H1 (cell line): ENCODE results near the gene AIF1L. TPM values are rescaled to one million over a fixed set of nuclear protein-coding genes. Genes with fewer than 3 reads are reported as not detected.

Experiments used
- CTCF ChIA-PET: fragments of 300-600 bp; sonication (Branson Sonifier 250); formaldehyde crosslinking; loops from one replicate; lab custom pipeline; 2021; ENCODE audit not compliant: partially characterized antibody; lab: Charles Lee
- POLR2A ChIA-PET: fragments of 300-600 bp; sonication (Branson Sonifier 250); formaldehyde crosslinking; loops from one replicate; lab custom pipeline; 2021; ENCODE audit warnings: inconsistent platforms; ENCODE audit not compliant: partially characterized antibody; lab: Charles Lee
- DNase-seq, 2 experiments: peaks; one replicate each; pipeline versions ENCODE4 v3.0.0 to v3.0.0-alpha.2; 2010 to 2022; ENCODE audit warnings: low spot score in 2 of 2, low read depth in 1 of 2, mixed read lengths in 1 of 2
- FAIRE-seq: peaks from 2 replicates; lab custom pipeline; 2011; peaks lifted over from hg19 to GRCh38; lab: Jason Lieb, UNC
- H2AFZ ChIP-seq: 2 replicates; pipeline ENCODE4 v1.8.1; 2012; ENCODE audit warnings: low read length, inconsistent platforms
- H2AK5ac ChIP-seq: 2 replicates; pipeline ENCODE4 v1.6.1; 2013; ENCODE audit warnings: low read depth, low read length
- H2BK120ac ChIP-seq: replicated peaks from 2 replicates; pipeline ENCODE3; 2013; ENCODE audit warnings: low read depth, low read length, inconsistent platforms
- H2BK12ac ChIP-seq: 2 replicates; pipeline ENCODE4 v1.6.1; 2013; ENCODE audit warnings: low read depth, low read length
- H2BK15ac ChIP-seq: 2 replicates; pipeline ENCODE4 v1.6.1; 2013; ENCODE audit warnings: low read length
- H2BK20ac ChIP-seq: 2 replicates; pipeline ENCODE4 v1.6.1; 2013; ENCODE audit warnings: low read length
- H2BK5ac ChIP-seq: 2 replicates; pipeline ENCODE4 v1.6.1; 2013; ENCODE audit warnings: low read depth, low read length
- H3K14ac ChIP-seq: 2 replicates; pipeline ENCODE4 v1.6.1; 2013; ENCODE audit warnings: inconsistent platforms; ENCODE audit not compliant: insufficient read length
- H3K18ac ChIP-seq: 2 replicates; pipeline ENCODE4 v1.6.1; 2013; ENCODE audit warnings: low read length; ENCODE audit errors: extremely low read depth
- H3K23ac ChIP-seq: 2 replicates; pipeline ENCODE4 v1.6.1; 2013; ENCODE audit warnings: inconsistent platforms; ENCODE audit not compliant: insufficient read length
- H3K23me2 ChIP-seq: 2 replicates; pipeline ENCODE4 v1.6.1; 2013; ENCODE audit warnings: low read depth, low read length
- H3K27ac ChIP-seq: 2 replicates; pipeline ENCODE4 v1.6.1; 2011; ENCODE audit warnings: low read depth, low read length, inconsistent platforms
- H3K27me3 ChIP-seq, 4 experiments: replicated peaks in 1 of 4; 1 replicate in 1 of 4; 2 replicates in 3 of 4; pipeline versions ENCODE4 v1.6.1 to v1.8.1; 2011 to 2013; ENCODE audit warnings: low read length in 3 of 4, mild to moderate bottlenecking in 3 of 4, inconsistent platforms in 2 of 4, mixed read lengths in 2 of 4, moderate library complexity in 1 of 4; ENCODE audit not compliant: control insufficient read depth in 3 of 4, insufficient read depth in 3 of 4; ENCODE audit errors: extremely low read depth in 1 of 4
- H3K36me3 ChIP-seq, 4 experiments: 2 replicates each; pipeline versions ENCODE4 v1.6.1 to v1.8.1; 2011 to 2013; ENCODE audit warnings: mild to moderate bottlenecking in 4 of 4, low read length in 3 of 4, moderate library complexity in 2 of 4, control low read depth in 1 of 4, inconsistent platforms in 1 of 4; ENCODE audit not compliant: insufficient read depth in 4 of 4, control insufficient read depth in 2 of 4
- H3K4ac ChIP-seq: replicated peaks from 2 replicates; pipeline ENCODE3; 2013; ENCODE audit warnings: low read length, low read depth, mixed read lengths, inconsistent platforms; ENCODE audit not compliant: insufficient read length
- H3K4me1 ChIP-seq, 4 experiments: replicated peaks in 1 of 4; 1 replicate in 1 of 4; 2 replicates in 3 of 4; pipeline versions ENCODE4 v1.6.1 to v1.8.1; 2011 to 2013; ENCODE audit warnings: low read length in 3 of 4, inconsistent platforms in 2 of 4, mixed read lengths in 1 of 4; ENCODE audit not compliant: insufficient read depth in 4 of 4, control insufficient read depth in 3 of 4
- H3K4me2 ChIP-seq, 2 experiments: 2 replicates each; pipeline versions ENCODE4 v1.6.1 to v1.8.1; 2011 to 2013; ENCODE audit warnings: low read depth in 2 of 2, low read length in 2 of 2, control low read depth in 1 of 2, inconsistent platforms in 1 of 2, mild to moderate bottlenecking in 1 of 2; ENCODE audit not compliant: insufficient read depth in 1 of 2
- H3K4me3 ChIP-seq, 4 experiments: fragments of 200-600, 300-600 bp in 1 of 4; sonication (generic), shearing (Covaris generic), sonication (Bioruptor Twin) in 1 of 4; 2 replicates each; pipeline versions ENCODE4 v1.5.1 to v1.8.1; 2011 to 2016; ENCODE audit warnings: low read length in 4 of 4, low read depth in 3 of 4, control low read depth in 2 of 4, inconsistent platforms in 2 of 4, mild to moderate bottlenecking in 2 of 4, mixed read lengths in 1 of 4, moderate library complexity in 1 of 4; ENCODE audit not compliant: insufficient read depth in 2 of 4; ENCODE audit errors: extremely low read depth in 1 of 4
- H3K56ac ChIP-seq: replicated peaks from 2 replicates; pipeline ENCODE3; 2013; ENCODE audit warnings: low read depth, mild to moderate bottlenecking, mixed read lengths, low read length, inconsistent platforms; ENCODE audit not compliant: insufficient read length
- H3K79me1 ChIP-seq: 2 replicates; pipeline ENCODE4 v1.6.1; 2013; ENCODE audit warnings: low read depth, low read length, control low read depth
- H3K79me2 ChIP-seq, 2 experiments: 2 replicates each; pipeline versions ENCODE4 v1.6.1 to v1.8.1; 2012 to 2013; ENCODE audit warnings: low read length in 2 of 2, mild to moderate bottlenecking in 2 of 2, inconsistent platforms in 1 of 2; ENCODE audit not compliant: insufficient read depth in 2 of 2, control insufficient read depth in 1 of 2
- H3K9ac ChIP-seq, 4 experiments: replicated peaks in 1 of 4; 1 replicate in 1 of 4; 2 replicates in 3 of 4; pipeline versions ENCODE4 v1.6.1 to v1.8.1; 2011 to 2013; ENCODE audit warnings: low read depth in 3 of 4, low read length in 3 of 4, control low read depth in 2 of 4, mild to moderate bottlenecking in 2 of 4, moderate library complexity in 2 of 4, inconsistent platforms in 1 of 4; ENCODE audit errors: extremely low read depth in 1 of 4
- H3K9me3 ChIP-seq, 2 experiments: 2 replicates each; pipeline versions ENCODE4 v1.6.1 to v1.8.1; 2012 to 2013; ENCODE audit warnings: mild to moderate bottlenecking in 2 of 2, moderate library complexity in 2 of 2, control low read depth in 1 of 2, inconsistent platforms in 1 of 2, low read depth in 1 of 2, low read length in 1 of 2, mixed read lengths in 1 of 2; ENCODE audit not compliant: insufficient read depth in 2 of 2
- H4K20me1 ChIP-seq, 2 experiments: replicated peaks in 1 of 2; 2 replicates each; pipeline versions ENCODE3 to v1.8.1; 2011 to 2013; ENCODE audit warnings: inconsistent platforms in 2 of 2, low read length in 2 of 2, mild to moderate bottlenecking in 1 of 2; ENCODE audit not compliant: insufficient read depth in 2 of 2, control insufficient read depth in 1 of 2
- H4K5ac ChIP-seq: 2 replicates; pipeline ENCODE4 v1.6.1; 2013; ENCODE audit warnings: low read length, low read depth, mixed read lengths, inconsistent platforms; ENCODE audit not compliant: insufficient read length
- H4K8ac ChIP-seq: 2 replicates; pipeline ENCODE4 v1.8.0; 2013; ENCODE audit warnings: mild to moderate bottlenecking, moderate library complexity, low read length, inconsistent platforms; ENCODE audit not compliant: insufficient read depth; ENCODE audit errors: extremely low read depth
- H4K91ac ChIP-seq: replicated peaks from 2 replicates; pipeline ENCODE3; 2013; ENCODE audit warnings: low read length, mixed read lengths, inconsistent platforms; ENCODE audit not compliant: insufficient read length
- SP4 ChIP-seq: IDR thresholded peaks from 2 replicates; pipeline ENCODE4 v1.6.1; 2012; ENCODE audit warnings: low read length, inconsistent platforms
- TEAD4 ChIP-seq: IDR thresholded peaks from 2 replicates; pipeline ENCODE4 v1.6.1; 2012; ENCODE audit warnings: low read depth, low read length, inconsistent platforms, mixed read lengths
- WGBS, 2 experiments: shearing (Covaris generic) in 1 of 2; methylation state at CpG; one replicate each; pipeline versions ENCODE4 v1.1.6 to v1.1.7; 2013 to 2015; ENCODE audit warnings: low lambda C conversion rate in 2 of 2, mixed read lengths in 2 of 2, inconsistent platforms in 1 of 2, low coverage in 1 of 2, missing lambda C conversion rate in 1 of 2; ENCODE audit not compliant: insufficient replicate concordance in 2 of 2, insufficient coverage in 1 of 2, insufficient read length in 1 of 2; ENCODE audit errors: extremely low coverage in 1 of 2, missing lambda C conversion rate in 1 of 2; 5-methylcytosine and 5-hydroxymethylcytosine counted together
- polyA plus RNA-seq, 7 experiments: library from polyadenylated mRNA; depleted of rRNA in 3 of 7; stranded (reverse) in 5 of 7; unstranded in 2 of 7; fragments of >200 nt in 5 of 7; fragments of 200-250 nt in 2 of 7; gene quantifications; 1 replicate in 5 of 7; 2 replicates in 1 of 7; 4 replicates in 1 of 7; pipeline versions ENCODE4 v1.2.1 to v1.2.3, GENCODE V29; 2011 to 2013; ENCODE audit warnings: missing spikeins in 2 of 7, mixed read lengths in 2 of 7
- total RNA-seq: library from RNA; stranded (reverse); fragmentation: NEBNext Ultra II Directional; extraction: Animal tissue kit (Norgen Biotek cat#: 25700); gene quantifications from 2 replicates; pipeline ENCODE4 v1.2.1, GENCODE V29; 2021

The AIF1L gene
- total and polyA plus RNA-seq, 2 of the 8 experiments (the other 6 are each of a cell fraction or from before 2014, with no cell fraction given): 70.7 to 149 TPM

GRCh38 chr9:131148966-131149687, 52.8 kb downstream of the AIF1L start:
- H2BK120ac ChIP-seq: no peak overlapping the region
- H3K79me2 ChIP-seq: no peaks in the 10 kb centered on the region
- no peak overlapping the region for H3K14ac ChIP-seq
- H3K79me1 ChIP-seq: no peaks in the 10 kb centered on the region
- peaks cover 2 to 3% of the 10 kb centered on the region in 2 experiments for H4K20me1 ChIP-seq
- H3K9ac ChIP-seq: no peak overlapping the region
- H4K8ac ChIP-seq: no peak overlapping the region
- no peak overlapping the region for H3K4ac ChIP-seq
- no peak for DNase-seq
- H3K23ac ChIP-seq: no peak overlapping the region
- H3K36me3 ChIP-seq: peaks cover 29 to 90% (median 65%) of the 10 kb centered on the region in 4 experiments
- H3K27ac ChIP-seq: no peak overlapping the region
- H2BK20ac ChIP-seq: no peak overlapping the region
- no peaks in the 10 kb centered on the region for H3K9me3 ChIP-seq
- H2BK5ac ChIP-seq: no peak overlapping the region
- H3K4me2 ChIP-seq: no peak overlapping the region
- no peak overlapping the region for H3K56ac ChIP-seq
- H3K4me1 ChIP-seq: no peaks in the 10 kb centered on the region
- no peak for FAIRE-seq
- no peak overlapping the region for H3K18ac ChIP-seq
- no peak overlapping the region for H4K91ac ChIP-seq
- 89% methylated on average over 7 of the region's 7 CpGs; no CpG with 5 or more reads in 1 of the 2 experiments for WGBS, 2 experiments
- CTCF ChIA-PET: interaction anchor here (1.6 to 1.8 kb wide), 3 partner anchors 13 to 187 kb away, joined by 3 to 6 read pairs (median 3); no protein-coding TSS in a partner anchor
- H3K23me2 ChIP-seq: no peaks in the 10 kb centered on the region
- no peak overlapping the region for H4K5ac ChIP-seq
- H2BK15ac ChIP-seq: no peak overlapping the region
- H2BK12ac ChIP-seq: no peak overlapping the region
- no peak overlapping the region for H2AFZ ChIP-seq
- H3K4me3 ChIP-seq: no peak overlapping the region
- H3K27me3 ChIP-seq: no peaks in the 10 kb centered on the region
- POLR2A ChIA-PET: interaction anchor here (1.0 to 1.5 kb wide), 2 partner anchors 13 to 33 kb away, joined by 3 read pairs; no protein-coding TSS in a partner anchor
- no peak overlapping the region for H2AK5ac ChIP-seq
- no peak for TF ChIP-seq TEAD4
- TF ChIP-seq SP4: no peak
